PC-3 (cell line): Measurements from ENCODE around the gene TNP2. TPM values are rescaled to one million over a fixed set of nuclear protein-coding genes. Genes with fewer than 3 reads are reported as not detected.

Experiments
- ATAC-seq: fragments of 200-7000 bp; cut with Tn5 transposase; 2 replicates; pipeline ENCODE4 v1.9.1; 2020; ENCODE audit warnings: mild to moderate bottlenecking, moderate library complexity
- BruUV-seq: library from RNA; stranded (reverse); fragments of 400-500 nt; replicated peaks from 2 replicates; lab custom pipeline; 2021; lab: Mats Ljungman, UMichigan
- CTCF ChIA-PET: fragments of 300-600 bp; sonication (Branson Sonifier 250); formaldehyde crosslinking; loops from one replicate; lab custom pipeline; 2022; ENCODE audit warnings: antibody characterized with exemption; lab: Charles Lee
- POLR2A ChIA-PET: fragments of 300-600 bp; sonication (Branson Sonifier 250); formaldehyde crosslinking; loops from one replicate; lab custom pipeline; 2022; ENCODE audit warnings: antibody characterized with exemption; ENCODE audit not compliant: unreplicated experiment; lab: Charles Lee
- DNase-seq: peaks from one replicate; pipeline ENCODE4 v3.0.0-alpha.2; 2015
- H2AFZ ChIP-seq: fragments of 300-600 bp; sonication (generic); 2 replicates; pipeline ENCODE4 v1.6.0; 2016; ENCODE audit warnings: antibody characterized with exemption, low read length
- H3F3A ChIP-seq: fragments of 300-600 bp; sonication (generic); one replicate; pipeline ENCODE4 v1.6.0; 2017; ENCODE audit warnings: antibody characterized with exemption, low read length, control low read depth, mild to moderate bottlenecking; ENCODE audit not compliant: unreplicated experiment
- H3K27ac ChIP-seq: fragments of 300-600 bp; sonication (generic); 2 replicates; pipeline ENCODE4 v1.5.1; 2016; ENCODE audit warnings: mild to moderate bottlenecking, low read length
- H3K27me3 ChIP-seq: fragments of 300-600 bp; sonication (generic); 2 replicates; pipeline ENCODE4 v1.6.1; 2016; ENCODE audit warnings: low read length, mixed read lengths
- H3K36me3 ChIP-seq: fragments of 300-600 bp; sonication (generic); 2 replicates; pipeline ENCODE4 v1.6.1; 2016; ENCODE audit warnings: low read depth, mixed run types, low read length, mixed read lengths
- H3K4me1 ChIP-seq: fragments of 300-600 bp; sonication (generic); 2 replicates; pipeline ENCODE4 v1.5.1; 2016; ENCODE audit warnings: low read length; ENCODE audit not compliant: insufficient read depth
- H3K4me2 ChIP-seq: fragments of 300-600 bp; sonication (generic); 2 replicates; pipeline ENCODE4 v1.6.0; 2016; ENCODE audit warnings: low read length
- H3K4me3 ChIP-seq: fragments of 300-600 bp; sonication (generic); 2 replicates; pipeline ENCODE4 v1.5.1; 2016; ENCODE audit warnings: mild to moderate bottlenecking, low read length, mixed read lengths
- H3K79me2 ChIP-seq: fragments of 300-600 bp; sonication (generic); 2 replicates; pipeline ENCODE4 v1.6.1; 2017; ENCODE audit warnings: low read length, mixed read lengths
- H3K9ac ChIP-seq: fragments of 300-600 bp; sonication (generic); 2 replicates; pipeline ENCODE4 v1.6.0; 2016; ENCODE audit warnings: mild to moderate bottlenecking, low read length
- H3K9me2 ChIP-seq: fragments of 300-600 bp; sonication (generic); replicated peaks from 2 replicates; pipeline ENCODE4 v1.6.1; 2016; ENCODE audit warnings: mixed run types, low read length, mixed read lengths
- H3K9me3 ChIP-seq: fragments of 300-600 bp; sonication (generic); 2 replicates; pipeline ENCODE4 v1.6.1; 2016; ENCODE audit warnings: low read length, mixed read lengths
- H4K20me1 ChIP-seq: fragments of 300-600 bp; sonication (generic); 2 replicates; pipeline ENCODE4 v1.6.1; 2016; ENCODE audit warnings: low read length, mixed read lengths
- CTCF ChIP-seq: fragments of 300-600 bp; sonication (generic); conservative IDR thresholded peaks from 2 replicates; pipeline ENCODE4 v1.5.1; 2017; ENCODE audit warnings: antibody characterized with exemption, low read depth, mild to moderate bottlenecking, low read length
- EZH2 ChIP-seq: fragments of 300-600 bp; sonication (generic); IDR thresholded peaks from one replicate; pipeline ENCODE4 v1.6.1; 2017; ENCODE audit warnings: antibody characterized with exemption, mild to moderate bottlenecking, low read length; ENCODE audit not compliant: unreplicated experiment
- EZH2phosphoT487 ChIP-seq: fragments of 300-600 bp; sonication (generic); IDR thresholded peaks from 2 replicates; pipeline ENCODE4 v1.6.1; 2018; ENCODE audit warnings: mild to moderate bottlenecking, antibody characterized with exemption, low read length, borderline replicate concordance
- intact Hi-C: fragments of 100-400 bp; cut with micrococcal nuclease; formaldehyde crosslinking; loops from 2 replicates; pipeline ENCODE4 v1.9.0; 2023
- total RNA-seq: library from RNA; depleted of rRNA; stranded (reverse); fragments of >200 nt; gene quantifications from 2 replicates; pipeline ENCODE4 v1.2.3, GENCODE V29; 2014

The TNP2 gene
- total RNA-seq, 1 experiment from 2014 or later, result not detected

GRCh38 chr16:11278681-11279628 lies 9.8 kb upstream of the TNP2 start:
- Histone ChIP-seq H3K4me3 (no peak overlapping the region), H3K27ac (no peak overlapping the region), H3K9ac (no peak overlapping the region), H3K9me2 (no peaks in the 10 kb centered on the region), H3F3A (no peaks in the 10 kb centered on the region), H3K4me2 (no peak overlapping the region), H3K36me3 (no peaks in the 10 kb centered on the region), H2AFZ (no peak overlapping the region), H3K4me1 (no peaks in the 10 kb centered on the region), H3K9me3 (no peaks in the 10 kb centered on the region), H4K20me1 (no peaks in the 10 kb centered on the region), H3K27me3 (no peaks in the 10 kb centered on the region), H3K79me2 (no peaks in the 10 kb centered on the region)
- no peak for ATAC-seq
- DNase-seq, result no peak
- no TSS peak for BruUV-seq
- ChIA-PET POLR2A (no interaction called here), CTCF (no interaction called here)
- intact Hi-C loops, result no loop called here
- TF ChIP-seq EZH2 (no peak), CTCF (no peak), EZH2phosphoT487 (no peak)

GRCh38 chr16:11277607-11278337 lies 8.6 kb upstream of the TNP2 start:
- no peak overlapping the region for H2AFZ ChIP-seq
- no peaks in the 10 kb centered on the region for H4K20me1 ChIP-seq
- no peaks in the 10 kb centered on the region for H3K9me2 ChIP-seq
- ATAC-seq (no peak), DNase-seq (no peak)
- TF ChIP-seq EZH2, result no peak
- no peak for TF ChIP-seq CTCF
- H3K9me3 ChIP-seq, result no peaks in the 10 kb centered on the region
- no peak overlapping the region for H3K27ac ChIP-seq
- ChIA-PET CTCF (no interaction called here), POLR2A (no interaction called here)
- intact Hi-C loops, result no loop called here
- BruUV-seq, result no TSS peak
- no peaks in the 10 kb centered on the region for H3F3A ChIP-seq
- H3K4me1 ChIP-seq, result no peaks in the 10 kb centered on the region
- no peaks in the 10 kb centered on the region for H3K79me2 ChIP-seq
- no peak overlapping the region for H3K4me2 ChIP-seq
- no peaks in the 10 kb centered on the region for H3K27me3 ChIP-seq
- H3K4me3 ChIP-seq, result no peak overlapping the region
- no peaks in the 10 kb centered on the region for H3K36me3 ChIP-seq
- H3K9ac ChIP-seq, result no peak overlapping the region
